ENCODE results near the gene TTBK1. TPM values are rescaled to one million over a fixed set of nuclear protein-coding genes. Genes with fewer than 3 reads are reported as not detected.
A peak's percentile ranks its signal among the peaks of the same experiment; 100 is the strongest.

TTBK1 gene
- total RNA-seq, 4 donors from 2014 or later, result not detected

GRCh38 chr6:43240950-43241349, 2.3 kb upstream of the TTBK1 start:
- no peak for DNase-seq (ENCODE audit: low spot score in 2 of 2)
- H3K9me3 ChIP-seq, result no peaks in the 10 kb centered on the region
- peaks cover 66% of the 10 kb centered on the region for H3K27me3 ChIP-seq
- no peaks in the 10 kb centered on the region for H3K4me1 ChIP-seq
- no peak for TF ChIP-seq POLR2A (IDR thresholded peaks at IDR 0.05)
- no peak for TF ChIP-seq EP300 (IDR thresholded peaks at IDR 0.05)
- no peak for TF ChIP-seq CTCF (IDR thresholded peaks at IDR 0.05)
- no peak for TF ChIP-seq POLR2AphosphoS5 (IDR thresholded peaks at IDR 0.05)
- no peak overlapping the region for H3K27ac ChIP-seq
- H3K4me3 ChIP-seq, result no peak overlapping the region
- 86% methylated on average over 1 of the region's 1 CpG for WGBS
- H3K36me3 ChIP-seq, result no peaks in the 10 kb centered on the region

- no peaks in the 10 kb centered on the region for H3K36me3 ChIP-seq
- peaks cover 67% of the 10 kb centered on the region for H3K27me3 ChIP-seq
- TF ChIP-seq POLR2AphosphoS5 (IDR thresholded peaks at IDR 0.05), result no peak
- TF ChIP-seq CTCF (IDR thresholded peaks at IDR 0.05), result no peak
- TF ChIP-seq EP300 (IDR thresholded peaks at IDR 0.05), result no peak
- no peak for TF ChIP-seq POLR2A (IDR thresholded peaks at IDR 0.05)
- WGBS, result 88% methylated on average over 2 of the region's 2 CpGs
- no peaks in the 10 kb centered on the region for H3K9me3 ChIP-seq
- H3K4me1 ChIP-seq, result no peaks in the 10 kb centered on the region
- H3K27ac ChIP-seq, result no peak overlapping the region
- DNase-seq (ENCODE audit: low spot score in 2 of 2), result no peak
- H3K4me3 ChIP-seq, result no peak overlapping the region
These were observed 1.8 kb upstream of the TTBK1 start for GRCh38 chr6:43241446-43241845.

GRCh38 chr6:43243664-43244321, 512 bp downstream of the TTBK1 start:
- no peak overlapping the region for H3K27ac ChIP-seq
- H3K4me3 ChIP-seq, result no peak overlapping the region
- H3K9me3 ChIP-seq, result no peaks in the 10 kb centered on the region
- H3K4me1 ChIP-seq, result peaks cover 14% of the 10 kb centered on the region
- 31% methylated on average over 24 of the region's 37 CpGs for WGBS
- no peak for DNase-seq (ENCODE audit: low spot score in 2 of 2)
- peaks cover 80% of the 10 kb centered on the region for H3K27me3 ChIP-seq
- H3K36me3 ChIP-seq, result no peaks in the 10 kb centered on the region
- TF ChIP-seq EP300 (IDR thresholded peaks at IDR 0.05), result no peak
- no peak for TF ChIP-seq CTCF (IDR thresholded peaks at IDR 0.05)
- TF ChIP-seq POLR2AphosphoS5 (IDR thresholded peaks at IDR 0.05), result no peak
- no peak for TF ChIP-seq POLR2A (IDR thresholded peaks at IDR 0.05)

GRCh38 chr6:43246301-43247113, 3.2 kb downstream of the TTBK1 start:
- H3K36me3 ChIP-seq, result no peaks in the 10 kb centered on the region
- peak overlapping the region; percentile 48 for H3K4me3 ChIP-seq
- no peak for DNase-seq (ENCODE audit: low spot score in 2 of 2)
- H3K4me1 ChIP-seq, result peaks cover 20% of the 10 kb centered on the region
- TF ChIP-seq EP300 (IDR thresholded peaks at IDR 0.05) (no peak), CTCF (IDR thresholded peaks at IDR 0.05) (no peak), POLR2AphosphoS5 (IDR thresholded peaks at IDR 0.05) (no peak), POLR2A (IDR thresholded peaks at IDR 0.05) (no peak)
- no peaks in the 10 kb centered on the region for H3K9me3 ChIP-seq
- WGBS, result 22% methylated on average over 23 of the region's 27 CpGs
- no peak overlapping the region for H3K27ac ChIP-seq
- H3K27me3 ChIP-seq, result peaks cover 77% of the 10 kb centered on the region

Data from suprapubic skin (tissue), 4 donors.